ENCODE results near the gene GNAT3.

GRCh38 chr7:80528689-80529088 lies 16.8 kb upstream of the GNAT3 start:
- TF ChIP-seq CTCF (IDR thresholded peaks at IDR 0.05) (no peak), ZFX (IDR thresholded peaks at IDR 0.05; ENCODE audit: borderline replicate concordance) (no peak)

All from 22Rv1 (cell line).